HepG2 (cell line): ENCODE data around the gene CTF1. TPM values are rescaled to one million over a fixed set of nuclear protein-coding genes. Genes with fewer than 3 reads are reported as not detected.
A peak's percentile ranks its signal among the peaks of the same experiment; 100 is the strongest.

Source experiments
- ATAC-seq: fragments of 200-7000 bp; cut with Tn5 transposase; 3 replicates; pipeline ENCODE4 v1.9.1; 2020; ENCODE audit warnings: mild to moderate bottlenecking, moderate library complexity
- BruUV-seq: library from RNA; stranded (reverse); fragments of 400-500 nt; replicated peaks from 2 replicates; lab custom pipeline; 2021; lab: Mats Ljungman, UMichigan
- CTCF ChIA-PET: fragments of 300-600 bp; formaldehyde crosslinking; extraction: SDS; loops from one replicate; lab custom pipeline; 2021; ENCODE audit warnings: low total read pairs, inconsistent platforms, low intra/inter-chr PET ratio; lab: Yijun Ruan, JAX
- POLR2A ChIA-PET: fragments of 350-600 bp; sonication (Branson Sonifier 250); formaldehyde crosslinking; loops from one replicate; lab custom pipeline; 2020; ENCODE audit warnings: antibody characterized with exemption, inconsistent platforms; lab: Yijun Ruan, JAX
- DNase-seq: peaks from one replicate; pipeline ENCODE4 v3.0.0-alpha.2; 2015; ENCODE audit warnings: low spot score
- FAIRE-seq: peaks from 3 replicates; lab custom pipeline; 2011; peaks lifted over from hg19 to GRCh38; lab: Jason Lieb, UNC
- H2AFZ ChIP-seq: one replicate; pipeline ENCODE4 v1.6.1; 2011; ENCODE audit warnings: low read length, inconsistent platforms
- H3K27ac ChIP-seq: fragments of 300-600 bp; 3 replicates; pipeline ENCODE4 v1.8.0; 2011; ENCODE audit warnings: mixed run types, mild to moderate bottlenecking, mixed read lengths, low read length, inconsistent platforms; ENCODE audit not compliant: insufficient read depth; ENCODE audit errors: extremely low read length
- H3K27me3 ChIP-seq, 2 experiments: fragments of 200-600 bp in 1 of 2; 2 replicates in 1 of 2; 3 replicates in 1 of 2; pipeline versions ENCODE4 v1.6.0 to v1.8.0; 2011; ENCODE audit warnings: low read length in 2 of 2, mild to moderate bottlenecking in 2 of 2, moderate library complexity in 2 of 2, inconsistent platforms in 1 of 2; ENCODE audit not compliant: insufficient read depth in 2 of 2, control insufficient read depth in 1 of 2
- H3K36me3 ChIP-seq, 2 experiments: fragments of 200-600 bp in 1 of 2; replicated peaks in 1 of 2; 2 replicates in 1 of 2; 3 replicates in 1 of 2; pipeline versions ENCODE4 v1.5.1 to v1.8.0; 2011; ENCODE audit warnings: low read length in 2 of 2, inconsistent platforms in 1 of 2; ENCODE audit not compliant: insufficient read depth in 2 of 2, control insufficient read depth in 1 of 2
- H3K4me1 ChIP-seq: 2 replicates; pipeline ENCODE4 v1.5.1; 2012; ENCODE audit warnings: low read length, inconsistent platforms; ENCODE audit not compliant: insufficient read depth
- H3K4me2 ChIP-seq: 2 replicates; pipeline ENCODE4 v1.6.0; 2011; ENCODE audit warnings: low read depth, low read length, inconsistent platforms
- H3K4me3 ChIP-seq, 3 experiments: fragments of 200-600 bp in 1 of 3; sonication (generic), shearing (Covaris generic) in 1 of 3; replicated peaks in 1 of 3; 2 replicates each; pipeline ENCODE4 v1.5.1; 2011 to 2016; ENCODE audit warnings: low read length in 3 of 3, inconsistent platforms in 2 of 3, low read depth in 2 of 3, mild to moderate bottlenecking in 2 of 3, control low read depth in 1 of 3, mixed read lengths in 1 of 3; ENCODE audit not compliant: insufficient read depth in 1 of 3
- H3K79me2 ChIP-seq: one replicate; pipeline ENCODE4 v1.6.1; 2011; ENCODE audit warnings: low read length, inconsistent platforms; ENCODE audit not compliant: insufficient read depth
- H3K9ac ChIP-seq: 2 replicates; pipeline ENCODE4 v1.6.0; 2011; ENCODE audit warnings: mild to moderate bottlenecking, low read depth, low read length, inconsistent platforms; ENCODE audit not compliant: insufficient read depth
- H3K9me3 ChIP-seq: 2 replicates; pipeline ENCODE4 v1.5.1; 2012; ENCODE audit warnings: mild to moderate bottlenecking, low read length
- H4K20me1 ChIP-seq: 2 replicates; pipeline ENCODE4 v1.6.0; 2011; ENCODE audit warnings: inconsistent platforms, mild to moderate bottlenecking, low read length, moderate library complexity; ENCODE audit not compliant: insufficient read depth
- CCDC6 ChIP-seq: sonication (generic); formaldehyde crosslinking; IDR thresholded peaks from 2 replicates; pipeline ENCODE4 v1.8.1; 2022; ENCODE audit warnings: mild to moderate bottlenecking, missing genetic modification reagents, moderate library complexity
- FOXP4 ChIP-seq: sonication (generic); formaldehyde crosslinking; IDR thresholded peaks from 2 replicates; pipeline ENCODE4 v1.4.0; 2020; ENCODE audit warnings: missing genetic modification reagents
- HES4 ChIP-seq: sonication (generic); formaldehyde crosslinking; IDR thresholded peaks from 2 replicates; pipeline ENCODE4 v1.9.0; 2021; ENCODE audit warnings: mild to moderate bottlenecking, missing genetic modification reagents, borderline replicate concordance
- IKZF4 ChIP-seq: sonication (generic); formaldehyde crosslinking; IDR thresholded peaks from 2 replicates; pipeline ENCODE4 v1.5.1; 2020; ENCODE audit warnings: borderline replicate concordance, mild to moderate bottlenecking, low read depth, missing genetic modification reagents; ENCODE audit errors: not compliant biosample characterization
- MAX ChIP-seq: IDR thresholded peaks from 2 replicates; pipeline ENCODE4 v1.6.1; 2012; ENCODE audit warnings: inconsistent platforms
- MBNL3 ChIP-seq: fragments of 250-450 bp; sonication (Bioruptor Pico); conservative IDR thresholded peaks from 2 replicates; pipeline ENCODE4 v1.8.0; 2022; ENCODE audit warnings: mild to moderate bottlenecking, inconsistent platforms
- MEF2D ChIP-seq: sonication (generic); formaldehyde crosslinking; IDR thresholded peaks from 2 replicates; pipeline ENCODE4 v1.5.1; 2020; ENCODE audit warnings: mild to moderate bottlenecking, missing genetic modification reagents
- RFX3 ChIP-seq: IDR thresholded peaks from 2 replicates; pipeline ENCODE4 v1.6.1; 2016; ENCODE audit warnings: missing biosample characterization, missing genetic modification reagents
- THAP11 ChIP-seq: IDR thresholded peaks from 2 replicates; pipeline ENCODE4 v1.6.1; 2016; ENCODE audit warnings: missing biosample characterization, missing genetic modification reagents
- ZBTB2 ChIP-seq: sonication (generic); formaldehyde crosslinking; IDR thresholded peaks from 2 replicates; pipeline ENCODE4 v1.8.0; 2022; ENCODE audit warnings: low read depth, missing genetic modification reagents
- ZFY ChIP-seq: sonication (generic); formaldehyde crosslinking; IDR thresholded peaks from 2 replicates; pipeline ENCODE4 v1.4.0; 2020; ENCODE audit warnings: missing genetic modification reagents
- ZFYVE20 ChIP-seq: sonication (generic); formaldehyde crosslinking; IDR thresholded peaks from 2 replicates; pipeline ENCODE4 v1.8.0; 2023; ENCODE audit warnings: low read depth, mild to moderate bottlenecking, moderate library complexity, missing genetic modification reagents, borderline replicate concordance
- ZNF343 ChIP-seq: sonication (generic); formaldehyde crosslinking; IDR thresholded peaks from 2 replicates; pipeline ENCODE4 v1.4.0; 2020; ENCODE audit warnings: mild to moderate bottlenecking, missing genetic modification reagents
- ZNF678 ChIP-seq: sonication (generic); formaldehyde crosslinking; IDR thresholded peaks from 2 replicates; pipeline ENCODE4 v1.4.0; 2020; ENCODE audit warnings: mild to moderate bottlenecking, missing genetic modification reagents
- ZNF749 ChIP-seq: sonication (generic); formaldehyde crosslinking; IDR thresholded peaks from 2 replicates; pipeline ENCODE4 v1.8.0; 2022; ENCODE audit warnings: mild to moderate bottlenecking, missing genetic modification reagents, moderate library complexity, borderline replicate concordance
- ZNF768 ChIP-seq: sonication (generic); formaldehyde crosslinking; IDR thresholded peaks from 2 replicates; pipeline ENCODE4 v1.4.0; 2020; ENCODE audit warnings: missing genetic modification reagents
- WGBS: methylation state at CpG from one replicate; pipeline ENCODE4 v1.1.6; 2017; ENCODE audit warnings: low lambda C conversion rate; 5-methylcytosine and 5-hydroxymethylcytosine counted together
- in situ Hi-C: cut with HindIII; loops from 2 replicates; pipeline ENCODE4 v1.10.0; 2017; ENCODE audit warnings: low pct_unique_long_range_greater_than_20kb; ENCODE audit not compliant: extremely low pct_ligation_motif_present
- intact Hi-C: fragments of 100-400 bp; cut with micrococcal nuclease; formaldehyde crosslinking; loops from one replicate; pipeline ENCODE4 v1.10.0; 2022; ENCODE audit not compliant: unreplicated experiment
- polyA plus RNA-seq, 8 experiments: library from polyadenylated mRNA; depleted of rRNA in 3 of 8; stranded (reverse) in 7 of 8; unstranded in 1 of 8; fragments of >200 nt; fragmentation: Illumina TruSeq in 4 of 8; extraction: Trizol in 4 of 8; gene quantifications; 2 replicates each; pipeline versions ENCODE4 v1.2.1 to v1.2.3, GENCODE V29; 2011 to 2016; ENCODE audit warnings: low read depth in 4 of 8, missing spikeins in 1 of 8, mixed read lengths in 1 of 8; ENCODE audit not compliant: insufficient read depth in 1 of 8
- total RNA-seq, 5 experiments: library from RNA; depleted of rRNA; stranded (reverse); fragments of >200 nt; fragmentation: Illumina TruSeq; extraction: Trizol; gene quantifications; 2 replicates each; pipeline ENCODE4 v1.2.3, GENCODE V29; 2016; ENCODE audit warnings: low read depth in 1 of 5
- TF ChIP-seq, protein P1 (sequence below): sonication (generic); formaldehyde crosslinking; IDR thresholded peaks from 2 replicates; pipeline ENCODE4 v1.4.0; 2020; ENCODE audit warnings: missing genetic modification reagents

The CTF1 gene
- total and polyA plus RNA-seq, 2 of the 13 experiments (the other 11 are each of a cell fraction or from before 2014, with no cell fraction given): 0.13 to 1.8 TPM

GRCh38 chr16:30924076-30924912 lies 27.9 kb downstream of the CTF1 start:
- WGBS: 20% methylated on average over 25 of the region's 53 CpGs
- intact Hi-C loops: loop anchor here (10.0 kb wide), 1 partner anchor 229 kb away; the partner anchor contains the start of gene SRCAP
- ATAC-seq (no peak), FAIRE-seq (no peak), DNase-seq (no peak)
- peak overlapping the region; percentile 67 for H3K9ac ChIP-seq
- H3K4me1 ChIP-seq: peaks cover 19% of the 10 kb centered on the region
- peaks cover 1 to 9% of the 10 kb centered on the region in 2 experiments; a peak in 2 of 5 replicates for H3K36me3 ChIP-seq
- no peaks in the 10 kb centered on the region; the same call in 1 of the 2 replicates for H4K20me1 ChIP-seq
- no peak overlapping the region for H3K27ac ChIP-seq
- H3K4me2 ChIP-seq: peak overlapping the region; percentile 63
- no TSS peak for BruUV-seq
- in situ Hi-C loops: loop anchor here (5.0 kb wide), 1 partner anchor 82 kb away; no protein-coding TSS in a partner anchor
- H2AFZ ChIP-seq: no peak overlapping the region
- POLR2A ChIA-PET: interaction anchor here (0.6 to 1.5 kb wide), 13 partner anchors 8 to 216 kb away, joined by 3 to 7 read pairs (median 3); partner anchors contain the start of genes CTF1, ORAI3 and PHKG2
- peak overlapping the region; percentile 65 to 75 (median 68); a peak in 5 of 6 replicates for H3K4me3 ChIP-seq
- CTCF ChIA-PET: no interaction called here
- H3K27me3 ChIP-seq: no peaks in the 10 kb centered on the region; a peak in 1 of 5 replicates
- H3K9me3 ChIP-seq: no peaks in the 10 kb centered on the region
- no peaks in the 10 kb centered on the region for H3K79me2 ChIP-seq
- no peak for TF ChIP-seq MBNL3 (CRISPR knock-in tag)
- TF ChIP-seq ZNF749 (CRISPR knock-in tag): 0 out of 2 replicates have a peak, but pooled peaks have one; percentile 31
- TF ChIP-seq, protein P1, sequence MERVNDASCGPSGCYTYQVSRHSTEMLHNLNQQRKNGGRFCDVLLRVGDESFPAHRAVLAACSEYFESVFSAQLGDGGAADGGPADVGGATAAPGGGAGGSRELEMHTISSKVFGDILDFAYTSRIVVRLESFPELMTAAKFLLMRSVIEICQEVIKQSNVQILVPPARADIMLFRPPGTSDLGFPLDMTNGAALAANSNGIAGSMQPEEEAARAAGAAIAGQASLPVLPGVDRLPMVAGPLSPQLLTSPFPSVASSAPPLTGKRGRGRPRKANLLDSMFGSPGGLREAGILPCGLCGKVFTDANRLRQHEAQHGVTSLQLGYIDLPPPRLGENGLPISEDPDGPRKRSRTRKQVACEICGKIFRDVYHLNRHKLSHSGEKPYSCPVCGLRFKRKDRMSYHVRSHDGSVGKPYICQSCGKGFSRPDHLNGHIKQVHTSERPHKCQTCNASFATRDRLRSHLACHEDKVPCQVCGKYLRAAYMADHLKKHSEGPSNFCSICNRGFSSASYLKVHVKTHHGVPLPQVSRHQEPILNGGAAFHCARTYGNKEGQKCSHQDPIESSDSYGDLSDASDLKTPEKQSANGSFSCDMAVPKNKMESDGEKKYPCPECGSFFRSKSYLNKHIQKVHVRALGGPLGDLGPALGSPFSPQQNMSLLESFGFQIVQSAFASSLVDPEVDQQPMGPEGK: peak; percentile 77
- TF ChIP-seq ZFY (CRISPR knock-in tag): 0 out of 2 replicates have a peak, but pooled peaks have one; percentile 24
- TF ChIP-seq CCDC6 (CRISPR knock-in tag): no peak
- TF ChIP-seq HES4 (CRISPR knock-in tag): peak; percentile 27; the same call in 1 of the 2 replicates
- TF ChIP-seq ZNF768 (CRISPR knock-in tag): 0 out of 2 replicates have a peak, but pooled peaks have one; percentile 27
- TF ChIP-seq MEF2D (CRISPR knock-in tag): no peak
- TF ChIP-seq ZNF678: no peak
- TF ChIP-seq ZFYVE20 (CRISPR knock-in tag): no peak
- TF ChIP-seq FOXP4 (CRISPR knock-in tag): no peak
- TF ChIP-seq MAX: 0 out of 2 replicates have a peak, but pooled peaks have one; percentile 37
- no peak for TF ChIP-seq RFX3
- no peak for TF ChIP-seq ZNF343
- no peak for TF ChIP-seq ZBTB2
- peak; percentile 31 for TF ChIP-seq IKZF4 (CRISPR knock-in tag)
- 0 out of 2 replicates have a peak, but pooled peaks have one; percentile 19 for TF ChIP-seq THAP11 (CRISPR knock-in tag)
